IgD-negative memory B cell (primary cell): Measurements from ENCODE around the gene MAP4K5. TPM values are rescaled to one million over a fixed set of nuclear protein-coding genes. Genes with fewer than 3 reads are reported as not detected.
A peak's percentile ranks its signal among the peaks of the same experiment; 100 is the strongest.

Source experiments
- H3K27ac Mint-ChIP-seq, 3 donors: one replicate each; pipeline ENCODE4 v1.8.0; 2020 to 2022; ENCODE audit warnings: mild to moderate bottlenecking in 3 of 3, mixed read lengths in 3 of 3, moderate library complexity in 1 of 3
- H3K27me3 Mint-ChIP-seq: one replicate; pipeline ENCODE4 v1.8.0; 2021; ENCODE audit warnings: mixed read lengths
- H3K36me3 Mint-ChIP-seq: one replicate; pipeline ENCODE4 v1.8.0; 2020; ENCODE audit warnings: mild to moderate bottlenecking, mixed read lengths
- H3K4me1 Mint-ChIP-seq, 3 donors: one replicate each; pipeline ENCODE4 v1.8.0; 2020 to 2022; ENCODE audit warnings: mixed read lengths in 3 of 3, mild to moderate bottlenecking in 1 of 3
- H3K4me3 Mint-ChIP-seq, 4 donors: one replicate each; pipeline ENCODE4 v1.8.0; 2020 to 2022; ENCODE audit warnings: mild to moderate bottlenecking in 4 of 4, mixed read lengths in 4 of 4, moderate library complexity in 3 of 4
- H3K9me3 Mint-ChIP-seq, 3 donors: one replicate each; pipeline ENCODE4 v1.8.0; 2020 to 2021; ENCODE audit warnings: mixed read lengths in 3 of 3, mild to moderate bottlenecking in 1 of 3
- polyA plus RNA-seq: library from polyadenylated mRNA; unstranded; fragments of 300-500 nt; fragmentation: Illumina TruSeq; gene quantifications from one replicate; pipeline ENCODE4 v1.2.3, GENCODE V29; 2021

Gene MAP4K5
- polyA plus RNA-seq, 1 donor from 2014 or later: 35.4 TPM

DNA sequence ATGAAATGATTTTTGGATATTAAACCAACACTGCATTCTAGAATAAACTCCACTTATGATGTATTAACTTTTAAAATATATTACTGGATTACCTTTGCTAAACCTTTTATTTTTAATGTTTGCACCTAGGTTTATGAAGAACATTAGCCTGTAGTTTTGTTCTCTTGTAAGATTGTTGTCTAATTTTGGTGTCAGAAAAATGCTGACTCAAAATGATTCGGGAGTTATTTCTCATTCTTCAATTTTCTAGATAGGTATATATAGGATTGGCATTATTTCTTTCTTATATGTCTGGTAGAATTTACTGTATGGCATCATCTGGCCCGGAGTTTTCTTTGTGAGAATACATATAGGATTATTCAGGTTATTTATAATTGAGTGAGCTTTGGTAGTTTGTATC lies 54.6 kb downstream of the MAP4K5 start:
- no peaks in the 10 kb centered on the region for H3K27me3 Mint-ChIP-seq
- no peaks in the 10 kb centered on the region for H3K4me1 Mint-ChIP-seq
- peaks cover 21% of the 10 kb centered on the region for H3K36me3 Mint-ChIP-seq
- peaks cover 0 to 4% (median 0%) of the 10 kb centered on the region in 3 donors for H3K9me3 Mint-ChIP-seq
- no peak overlapping the region for H3K4me3 Mint-ChIP-seq
- H3K27ac Mint-ChIP-seq: no peak overlapping the region

DNA sequence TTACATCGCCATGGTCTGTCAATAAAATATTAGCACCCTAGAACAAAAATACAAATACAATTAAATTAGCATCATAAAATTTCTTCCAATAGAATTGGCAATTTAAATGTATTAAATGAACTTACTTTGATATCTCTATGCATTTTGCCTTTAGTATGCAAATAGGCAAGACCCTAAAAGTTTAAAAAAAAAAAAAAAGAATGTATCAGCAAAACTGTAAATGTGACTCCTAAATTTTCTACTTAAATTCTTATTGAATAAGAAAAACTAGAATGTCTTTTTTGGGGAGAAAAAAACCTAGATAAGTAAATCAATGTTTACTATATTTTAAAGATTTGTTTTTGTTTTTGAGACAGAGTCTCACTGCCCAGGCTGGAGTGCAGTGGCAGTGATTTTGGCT lies 56.2 kb downstream of the MAP4K5 start:
- no peak overlapping the region for H3K4me3 Mint-ChIP-seq
- no peaks in the 10 kb centered on the region for H3K4me1 Mint-ChIP-seq
- H3K36me3 Mint-ChIP-seq: peaks cover 35% of the 10 kb centered on the region
- peaks cover 2 to 8% (median 4%) of the 10 kb centered on the region in 3 donors for H3K9me3 Mint-ChIP-seq
- no peaks in the 10 kb centered on the region for H3K27me3 Mint-ChIP-seq
- no peak overlapping the region for H3K27ac Mint-ChIP-seq

DNA sequence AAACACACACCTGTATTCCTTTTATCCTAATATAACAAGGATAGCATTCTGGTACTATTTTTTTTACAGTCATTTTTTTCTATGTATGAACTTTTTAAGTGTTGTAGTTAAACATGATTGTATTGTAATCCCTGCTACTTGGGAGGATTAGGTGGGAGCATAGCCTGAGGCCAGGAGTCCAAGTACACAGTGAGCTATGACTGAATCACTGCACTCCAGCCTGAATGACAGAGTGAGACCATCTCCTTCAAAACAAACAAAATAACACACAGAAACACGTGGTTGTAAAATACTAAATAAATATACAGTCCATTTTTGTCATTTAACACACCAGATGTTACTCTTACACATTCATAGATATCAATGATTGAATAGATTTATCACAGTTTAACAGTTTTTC lies 56.9 kb downstream of the MAP4K5 start:
- Mint-ChIP-seq H3K9me3 (peaks cover 2 to 8% (median 4%) of the 10 kb centered on the region in 3 donors), H3K27me3 (no peaks in the 10 kb centered on the region), H3K27ac (no peak overlapping the region), H3K36me3 (peaks cover 38% of the 10 kb centered on the region), H3K4me3 (no peak overlapping the region), H3K4me1 (no peaks in the 10 kb centered on the region)

GRCh38 chr14:50471838-50472465 lies 60.4 kb downstream of the MAP4K5 start:
- Mint-ChIP-seq H3K9me3 (peaks cover 2 to 11% (median 4%) of the 10 kb centered on the region in 3 donors), H3K27ac (no peak overlapping the region), H3K4me1 (peaks cover 0 to 2% (median 1%) of the 10 kb centered on the region in 3 donors), H3K27me3 (no peaks in the 10 kb centered on the region), H3K4me3 (peak overlapping the region in 1 of 4 donors; percentile 42), H3K36me3 (peaks cover 46% of the 10 kb centered on the region)

DNA sequence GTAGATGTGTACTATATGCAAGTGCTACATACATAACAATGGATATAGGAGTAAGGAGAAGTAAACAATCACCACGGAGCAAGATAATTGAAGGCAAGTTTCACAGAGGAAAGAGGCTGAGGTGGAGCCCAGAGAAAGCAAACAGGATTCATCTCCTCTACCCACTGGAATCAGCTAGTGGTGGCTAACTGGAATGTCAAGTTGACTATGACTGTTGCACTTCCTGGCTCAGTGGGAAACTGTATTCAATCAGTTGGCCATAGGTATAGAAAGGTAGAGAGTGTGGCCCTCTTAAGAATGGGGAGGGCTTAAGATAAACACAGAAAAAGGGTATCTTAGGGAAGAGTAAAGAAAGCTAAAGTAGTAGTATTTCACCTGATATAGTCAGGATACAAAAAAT lies 62.4 kb downstream of the MAP4K5 start:
- peaks cover 46% of the 10 kb centered on the region for H3K36me3 Mint-ChIP-seq
- H3K4me1 Mint-ChIP-seq: peaks cover 0 to 2% (median 1%) of the 10 kb centered on the region in 3 donors
- H3K9me3 Mint-ChIP-seq: peaks cover 2 to 11% (median 4%) of the 10 kb centered on the region in 3 donors
- H3K4me3 Mint-ChIP-seq: no peak overlapping the region
- H3K27ac Mint-ChIP-seq: no peak overlapping the region
- no peaks in the 10 kb centered on the region for H3K27me3 Mint-ChIP-seq

DNA sequence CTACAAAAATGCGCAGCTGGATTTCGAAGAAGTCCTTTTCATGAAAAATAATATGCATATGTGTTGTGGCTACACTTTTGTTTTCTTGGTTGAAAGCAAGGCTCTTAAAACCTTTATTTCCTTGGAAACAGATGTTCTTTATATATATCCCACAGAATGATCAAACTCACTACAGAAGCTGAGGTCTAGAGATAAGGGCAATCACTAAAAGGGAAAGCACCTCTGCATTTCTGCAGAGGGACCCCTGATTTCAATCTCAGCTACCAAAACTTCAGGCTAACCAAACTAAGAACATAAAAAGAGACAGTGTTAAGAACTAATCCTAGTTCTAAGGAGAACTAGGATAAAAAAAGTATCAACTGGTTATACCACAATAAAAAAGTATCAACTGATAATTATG lies 70.3 kb downstream of the MAP4K5 start:
- Mint-ChIP-seq H3K9me3 (no peaks in the 10 kb centered on the region), H3K27ac (no peak overlapping the region), H3K36me3 (peaks cover 9% of the 10 kb centered on the region), H3K4me1 (no peaks in the 10 kb centered on the region), H3K27me3 (no peaks in the 10 kb centered on the region), H3K4me3 (no peak overlapping the region)

DNA sequence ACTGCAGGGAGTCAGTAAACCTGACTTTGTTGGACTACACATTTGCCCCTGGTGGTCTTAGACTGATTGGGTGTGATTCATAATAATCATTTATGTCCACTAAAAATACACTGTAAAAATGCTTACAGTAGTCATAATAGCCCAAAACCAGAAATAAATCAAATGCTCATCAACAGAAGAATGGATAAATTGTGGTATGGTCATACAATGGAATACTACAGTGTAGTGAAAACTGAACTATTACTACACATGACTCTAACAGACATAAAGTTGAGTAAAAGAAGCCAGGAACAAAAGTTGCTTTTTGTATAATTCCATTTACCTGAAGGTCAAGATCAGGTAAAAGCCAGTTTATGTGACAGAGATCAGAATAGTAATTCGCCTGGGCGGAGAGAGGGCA lies 78.5 kb downstream of the MAP4K5 start:
- Mint-ChIP-seq H3K27ac (no peak overlapping the region), H3K4me1 (no peaks in the 10 kb centered on the region), H3K4me3 (no peak overlapping the region), H3K27me3 (no peaks in the 10 kb centered on the region), H3K9me3 (peaks cover 0 to 8% (median 0%) of the 10 kb centered on the region in 3 donors), H3K36me3 (peaks cover 32% of the 10 kb centered on the region)

- H3K4me3 Mint-ChIP-seq: no peak overlapping the region
- peaks cover 32% of the 10 kb centered on the region for H3K36me3 Mint-ChIP-seq
- no peaks in the 10 kb centered on the region for H3K27me3 Mint-ChIP-seq
- no peak overlapping the region for H3K27ac Mint-ChIP-seq
- H3K4me1 Mint-ChIP-seq: no peaks in the 10 kb centered on the region
- peaks cover 0 to 8% (median 0%) of the 10 kb centered on the region in 3 donors for H3K9me3 Mint-ChIP-seq
These were observed 79.2 kb downstream of the MAP4K5 start for GRCh38 chr14:50452979-50453705.

- no peak overlapping the region for H3K27ac Mint-ChIP-seq
- peaks cover 0 to 8% (median 0%) of the 10 kb centered on the region in 3 donors for H3K9me3 Mint-ChIP-seq
- H3K27me3 Mint-ChIP-seq: no peaks in the 10 kb centered on the region
- peaks cover 32% of the 10 kb centered on the region for H3K36me3 Mint-ChIP-seq
- no peak overlapping the region for H3K4me3 Mint-ChIP-seq
- peaks cover 0 to 2% (median 0%) of the 10 kb centered on the region in 3 donors for H3K4me1 Mint-ChIP-seq
These were observed 80.1 kb downstream of the MAP4K5 start for GRCh38 chr14:50452296-50452695.

DNA sequence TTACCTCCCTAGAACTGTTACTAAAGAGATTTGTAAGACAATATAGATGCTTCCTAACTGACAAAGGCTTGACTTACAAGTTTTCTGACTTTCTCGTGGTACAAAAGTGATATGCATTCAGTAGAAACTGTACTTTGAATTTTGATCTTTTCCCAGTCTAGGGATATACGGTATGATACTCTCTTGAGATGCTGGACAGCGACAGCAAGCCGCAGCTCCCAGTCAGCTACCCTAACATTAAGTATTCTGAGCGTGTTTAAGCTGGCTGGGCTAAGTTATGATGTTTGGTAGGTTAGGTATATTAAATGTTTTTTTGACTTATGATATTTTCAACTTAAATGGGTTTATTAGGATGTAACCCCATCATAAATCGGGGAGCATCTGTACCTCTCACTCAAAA lies 80.5 kb downstream of the MAP4K5 start:
- Mint-ChIP-seq H3K27ac (no peak overlapping the region), H3K27me3 (no peaks in the 10 kb centered on the region), H3K36me3 (peaks cover 32% of the 10 kb centered on the region), H3K4me3 (no peak overlapping the region), H3K4me1 (peaks cover 0 to 2% (median 0%) of the 10 kb centered on the region in 3 donors), H3K9me3 (peaks cover 0 to 8% (median 0%) of the 10 kb centered on the region in 3 donors)

- H3K36me3 Mint-ChIP-seq: peaks cover 11% of the 10 kb centered on the region
These were observed 84.9 kb downstream of the MAP4K5 start for GRCh38 chr14:50447461-50447860.

DNA sequence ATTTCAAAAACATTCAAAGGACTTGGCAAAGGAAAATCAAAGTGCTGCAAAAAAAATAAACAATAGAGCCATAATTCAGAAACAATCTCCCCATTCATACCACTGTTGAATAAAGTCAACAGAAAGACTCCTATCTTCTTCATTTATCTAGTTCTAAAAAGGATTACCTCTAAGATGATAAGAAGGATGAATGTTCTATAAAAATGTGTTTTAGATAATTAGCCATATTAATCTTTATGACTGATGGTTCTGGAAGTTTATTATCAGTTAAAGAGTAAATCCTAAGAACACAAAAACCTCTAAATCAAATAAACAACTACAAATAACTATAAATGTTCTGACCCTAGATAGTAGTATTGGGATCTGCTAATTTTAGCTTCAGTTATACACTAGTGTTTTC lies 97.8 kb downstream of the MAP4K5 start:
- H3K27ac Mint-ChIP-seq: no peak overlapping the region
- H3K4me3 Mint-ChIP-seq: no peak overlapping the region
- H3K9me3 Mint-ChIP-seq: peaks cover 0 to 3% (median 3%) of the 10 kb centered on the region in 3 donors
- no peaks in the 10 kb centered on the region for H3K4me1 Mint-ChIP-seq
- peaks cover 33% of the 10 kb centered on the region for H3K36me3 Mint-ChIP-seq
- H3K27me3 Mint-ChIP-seq: no peaks in the 10 kb centered on the region

More at GRCh38 chr14:50447461-50447860, 84.9 kb downstream of the MAP4K5 start:
- Mint-ChIP-seq H3K4me1 (peaks cover 0 to 2% (median 0%) of the 10 kb centered on the region in 3 donors), H3K27me3 (no peaks in the 10 kb centered on the region), H3K27ac (no peak overlapping the region), H3K4me3 (no peak overlapping the region), H3K9me3 (peaks cover 0 to 5% (median 0%) of the 10 kb centered on the region in 3 donors)

DNA sequence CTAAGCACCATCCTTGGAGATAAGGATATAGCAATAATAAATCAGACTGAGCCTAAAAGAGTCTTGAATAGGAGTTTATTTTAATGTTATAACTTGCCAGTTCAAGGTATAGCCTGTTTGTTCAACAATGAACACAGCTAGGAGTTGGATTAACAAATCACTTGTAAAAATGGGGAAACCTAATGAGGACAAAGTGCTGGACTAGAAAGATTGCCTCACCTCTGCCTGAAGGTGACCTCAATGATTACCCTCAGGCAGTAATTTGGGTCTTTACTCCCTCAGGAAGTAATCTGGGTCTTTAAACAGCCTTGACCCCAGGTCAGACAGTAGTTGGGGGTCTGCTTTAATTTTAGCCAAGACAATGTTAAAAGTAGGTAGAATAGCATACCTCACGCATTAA lies 100.2 kb downstream of the MAP4K5 start:
- no peaks in the 10 kb centered on the region for H3K4me1 Mint-ChIP-seq
- no peaks in the 10 kb centered on the region for H3K27me3 Mint-ChIP-seq
- peaks cover 29% of the 10 kb centered on the region for H3K36me3 Mint-ChIP-seq
- H3K9me3 Mint-ChIP-seq: peaks cover 0 to 3% (median 0%) of the 10 kb centered on the region in 3 donors
- no peak overlapping the region for H3K4me3 Mint-ChIP-seq
- H3K27ac Mint-ChIP-seq: no peak overlapping the region

DNA sequence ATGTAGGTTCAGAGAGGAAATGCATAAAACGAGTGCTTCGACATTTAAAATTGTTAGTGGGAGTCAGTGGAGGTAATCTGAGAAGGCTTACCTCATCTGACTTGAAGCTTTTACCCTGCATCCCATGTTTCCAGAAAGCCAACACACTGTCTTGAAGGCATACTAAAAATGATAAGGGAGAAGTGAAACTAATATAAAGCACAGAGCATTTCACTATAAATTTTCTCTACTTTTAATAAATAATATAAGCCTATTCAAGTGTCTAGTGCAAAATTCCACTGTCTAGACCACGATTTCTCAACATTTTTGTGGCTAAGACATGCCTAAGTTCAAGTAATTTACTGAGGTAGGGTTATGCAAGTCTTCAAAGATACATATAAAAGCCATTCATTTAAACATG lies 106.6 kb downstream of the MAP4K5 start:
- no peaks in the 10 kb centered on the region for H3K4me1 Mint-ChIP-seq
- H3K4me3 Mint-ChIP-seq: no peak overlapping the region
- peaks cover 7% of the 10 kb centered on the region for H3K36me3 Mint-ChIP-seq
- H3K27me3 Mint-ChIP-seq: no peaks in the 10 kb centered on the region
- H3K9me3 Mint-ChIP-seq: no peaks in the 10 kb centered on the region
- H3K27ac Mint-ChIP-seq: no peak overlapping the region

- peaks cover 7% of the 10 kb centered on the region for H3K36me3 Mint-ChIP-seq
- H3K27ac Mint-ChIP-seq: no peak overlapping the region
- no peak overlapping the region for H3K4me3 Mint-ChIP-seq
- no peaks in the 10 kb centered on the region for H3K4me1 Mint-ChIP-seq
- no peaks in the 10 kb centered on the region for H3K27me3 Mint-ChIP-seq
- no peaks in the 10 kb centered on the region for H3K9me3 Mint-ChIP-seq
These were observed 107.3 kb downstream of the MAP4K5 start for GRCh38 chr14:50425105-50425504.

DNA sequence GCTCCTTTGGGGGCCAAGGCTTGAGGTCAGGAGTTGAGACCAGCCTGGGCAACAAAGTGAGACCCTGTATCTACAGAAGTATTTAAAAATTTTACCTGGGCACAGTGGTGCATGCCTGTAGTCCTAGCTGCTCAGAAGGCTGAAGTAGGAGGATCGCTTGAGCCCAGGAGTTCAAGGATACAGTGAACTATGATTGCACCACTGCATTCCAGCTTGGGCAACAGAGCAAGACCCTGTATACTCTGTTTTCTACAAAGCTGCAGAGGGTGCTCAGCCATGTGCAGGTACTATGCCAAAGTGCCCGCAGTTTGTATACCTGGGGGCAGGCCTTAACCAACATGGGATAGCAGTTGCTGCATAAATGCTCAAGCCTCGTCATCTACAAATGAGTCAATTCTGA lies 108.8 kb downstream of the MAP4K5 start:
- Mint-ChIP-seq H3K27me3 (no peaks in the 10 kb centered on the region), H3K4me3 (no peak overlapping the region), H3K4me1 (no peaks in the 10 kb centered on the region), H3K9me3 (no peaks in the 10 kb centered on the region), H3K36me3 (peaks cover 14% of the 10 kb centered on the region), H3K27ac (no peak overlapping the region)
